PC-9 (cell line): Measurements from ENCODE around the gene DLGAP4.

Source experiments
- EZH2 ChIP-seq: fragments of 200-600 bp; sonication (generic); IDR thresholded peaks from 2 replicates; pipeline ENCODE4 v1.8.0; 2017; ENCODE audit warnings: antibody characterized with exemption, low read depth
- TF ChIP-seq, protein P1 (sequence below): fragments of 200-600 bp; sonication (generic); conservative IDR thresholded peaks from 2 replicates; pipeline ENCODE4 v1.6.1; 2017; ENCODE audit warnings: mixed run types, antibody characterized with exemption, mild to moderate bottlenecking, moderate library complexity

DNA sequence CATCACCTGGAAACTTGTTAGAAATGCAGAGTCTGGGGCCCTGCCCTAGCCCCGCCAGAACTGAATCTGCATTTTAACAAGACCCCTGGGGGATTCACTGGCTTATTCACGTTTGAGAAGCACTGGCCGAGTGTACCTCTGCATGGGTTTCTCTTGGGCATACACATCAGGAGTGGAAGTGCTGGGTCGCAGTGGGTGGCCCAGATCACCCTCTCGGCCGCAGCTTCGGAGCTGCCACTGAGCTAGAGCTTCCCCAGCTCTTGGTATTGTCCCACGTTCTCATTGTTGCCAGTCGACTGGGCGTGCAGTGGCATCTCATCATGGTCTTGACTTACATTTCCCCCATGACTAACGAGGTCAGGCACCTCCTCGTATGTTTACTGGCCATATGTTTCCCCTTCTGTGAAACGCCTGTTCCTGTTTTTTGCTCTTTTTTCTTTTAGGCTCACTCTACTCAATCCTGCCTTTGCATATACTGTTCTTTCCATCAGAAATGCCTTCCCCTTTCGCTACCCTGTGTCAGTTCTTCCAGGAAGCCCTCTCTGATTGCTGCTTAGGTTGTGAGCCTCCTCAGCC lies 3.0 kb upstream of the DLGAP4 start:
- TF ChIP-seq, protein P1, sequence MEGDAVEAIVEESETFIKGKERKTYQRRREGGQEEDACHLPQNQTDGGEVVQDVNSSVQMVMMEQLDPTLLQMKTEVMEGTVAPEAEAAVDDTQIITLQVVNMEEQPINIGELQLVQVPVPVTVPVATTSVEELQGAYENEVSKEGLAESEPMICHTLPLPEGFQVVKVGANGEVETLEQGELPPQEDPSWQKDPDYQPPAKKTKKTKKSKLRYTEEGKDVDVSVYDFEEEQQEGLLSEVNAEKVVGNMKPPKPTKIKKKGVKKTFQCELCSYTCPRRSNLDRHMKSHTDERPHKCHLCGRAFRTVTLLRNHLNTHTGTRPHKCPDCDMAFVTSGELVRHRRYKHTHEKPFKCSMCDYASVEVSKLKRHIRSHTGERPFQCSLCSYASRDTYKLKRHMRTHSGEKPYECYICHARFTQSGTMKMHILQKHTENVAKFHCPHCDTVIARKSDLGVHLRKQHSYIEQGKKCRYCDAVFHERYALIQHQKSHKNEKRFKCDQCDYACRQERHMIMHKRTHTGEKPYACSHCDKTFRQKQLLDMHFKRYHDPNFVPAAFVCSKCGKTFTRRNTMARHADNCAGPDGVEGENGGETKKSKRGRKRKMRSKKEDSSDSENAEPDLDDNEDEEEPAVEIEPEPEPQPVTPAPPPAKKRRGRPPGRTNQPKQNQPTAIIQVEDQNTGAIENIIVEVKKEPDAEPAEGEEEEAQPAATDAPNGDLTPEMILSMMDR, result no peak
- TF ChIP-seq EZH2, result no peak
